GM23338 (cell line): Measurements from ENCODE around the gene KRT2. TPM values are rescaled to one million over a fixed set of nuclear protein-coding genes. Genes with fewer than 3 reads are reported as not detected.

Experiments
- ATAC-seq: fragments of 200-7000 bp; cut with Tn5 transposase; 3 replicates; pipeline ENCODE4 v1.9.1; 2020
- DNase-seq: peaks from one replicate; pipeline ENCODE4 v3.0.0-alpha.2; 2015; ENCODE audit warnings: low spot score
- H2AFZ ChIP-seq: fragments of 200-600 bp; sonication (generic); 2 replicates; pipeline ENCODE4 v1.8.0; 2016; ENCODE audit warnings: antibody characterized with exemption, mild to moderate bottlenecking, moderate library complexity
- H3F3A ChIP-seq: fragments of 200-600 bp; sonication (generic); replicated peaks from 2 replicates; pipeline ENCODE4 v1.8.0; 2017; ENCODE audit warnings: antibody characterized with exemption, mixed run types, low read depth
- H3K27ac ChIP-seq: fragments of 200-600 bp; sonication (generic); 2 replicates; pipeline ENCODE4 v1.6.1; 2016; ENCODE audit warnings: low read depth
- H3K27me3 ChIP-seq: fragments of 200-600 bp; sonication (generic); 2 replicates; pipeline ENCODE4 v1.8.0; 2016; ENCODE audit warnings: mild to moderate bottlenecking, mixed run types, moderate library complexity; ENCODE audit not compliant: insufficient read depth
- H3K36me3 ChIP-seq: fragments of 200-600 bp; sonication (generic); 2 replicates; pipeline ENCODE4 v1.8.0; 2016; ENCODE audit warnings: mild to moderate bottlenecking; ENCODE audit not compliant: insufficient read depth
- H3K4me1 ChIP-seq: fragments of 200-600 bp; sonication (generic); 2 replicates; pipeline ENCODE4 v1.8.0; 2016; ENCODE audit warnings: mild to moderate bottlenecking, moderate library complexity; ENCODE audit not compliant: insufficient read depth
- H3K4me2 ChIP-seq: fragments of 200-600 bp; sonication (generic); 2 replicates; pipeline ENCODE4 v1.7.1; 2017; ENCODE audit warnings: mixed run types
- H3K4me3 ChIP-seq: fragments of 200-600 bp; sonication (generic); 2 replicates; pipeline ENCODE4 v1.6.1; 2016; ENCODE audit warnings: mixed run types
- H3K79me2 ChIP-seq: fragments of 200-600 bp; sonication (generic); replicated peaks from 2 replicates; pipeline ENCODE4 v1.8.0; 2017; ENCODE audit warnings: mild to moderate bottlenecking; ENCODE audit not compliant: insufficient read depth
- H3K9me2 ChIP-seq: fragments of 200-600 bp; sonication (generic); 2 replicates; pipeline ENCODE4 v1.8.0; 2017; ENCODE audit not compliant: insufficient read depth
- H4K20me1 ChIP-seq: fragments of 200-600 bp; sonication (generic); replicated peaks from 2 replicates; pipeline ENCODE4 v1.8.0; 2017; ENCODE audit warnings: mild to moderate bottlenecking; ENCODE audit not compliant: insufficient read depth
- H3K27ac Mint-ChIP-seq: 2 replicates; pipeline ENCODE4 v1.8.0; 2020; ENCODE audit warnings: inconsistent platforms, mild to moderate bottlenecking, moderate library complexity, mixed read lengths
- H3K27me3 Mint-ChIP-seq: 3 replicates; pipeline ENCODE4 v1.8.0; 2022; ENCODE audit warnings: low read depth, mild to moderate bottlenecking, moderate library complexity, mixed read lengths, inconsistent platforms; ENCODE audit not compliant: insufficient read depth, poor library complexity
- H3K36me3 Mint-ChIP-seq: 3 replicates; pipeline ENCODE4 v1.8.0; 2021; ENCODE audit warnings: low read depth, mild to moderate bottlenecking, inconsistent platforms, moderate library complexity, mixed read lengths
- H3K4me1 Mint-ChIP-seq: 3 replicates; pipeline ENCODE4 v1.8.0; 2020; ENCODE audit warnings: mild to moderate bottlenecking, inconsistent platforms, mixed read lengths
- H3K4me3 Mint-ChIP-seq: 3 replicates; pipeline ENCODE4 v1.8.0; 2021; ENCODE audit warnings: moderate library complexity, mild to moderate bottlenecking, inconsistent platforms, mixed read lengths
- H3K9me3 Mint-ChIP-seq: 3 replicates; pipeline ENCODE4 v1.8.0; 2020; ENCODE audit warnings: moderate library complexity, mild to moderate bottlenecking, inconsistent platforms, mixed read lengths
- CREB1 ChIP-seq: fragments of 250-450 bp; sonication (Bioruptor Pico); IDR thresholded peaks from 2 replicates; pipeline ENCODE4 v1.5.0; 2020; ENCODE audit warnings: low read depth, mild to moderate bottlenecking, moderate library complexity
- EZH2 ChIP-seq: fragments of 200-600 bp; sonication (generic); IDR thresholded peaks from one replicate; pipeline ENCODE4 v1.8.0; 2017; ENCODE audit warnings: antibody characterized with exemption, mild to moderate bottlenecking, low read depth; ENCODE audit not compliant: unreplicated experiment
- EZH2phosphoT487 ChIP-seq: fragments of 200-600 bp; sonication (generic); IDR thresholded peaks from one replicate; pipeline ENCODE4 v1.8.1; 2018; ENCODE audit warnings: antibody characterized with exemption; ENCODE audit not compliant: unreplicated experiment
- JUNB ChIP-seq: IDR thresholded peaks from one replicate; pipeline ENCODE4 v1.6.1; 2016; ENCODE audit warnings: antibody characterized with exemption; ENCODE audit not compliant: unreplicated experiment
- NANOG ChIP-seq: IDR thresholded peaks from 2 replicates; pipeline ENCODE4 v1.6.1; 2016; ENCODE audit warnings: antibody characterized with exemption, borderline replicate concordance
- POLR2AphosphoS5 ChIP-seq: IDR thresholded peaks from 2 replicates; pipeline ENCODE4 v1.6.1; 2016; ENCODE audit warnings: antibody characterized with exemption, low read depth
- STAT1 ChIP-seq: IDR thresholded peaks from one replicate; pipeline ENCODE4 v1.6.1; 2016; ENCODE audit warnings: antibody characterized with exemption; ENCODE audit not compliant: unreplicated experiment
- ZNF114 ChIP-seq: fragments of 250-450 bp; sonication (Bioruptor Pico); IDR thresholded peaks from 2 replicates; pipeline ENCODE4 v1.5.0; 2020; ENCODE audit warnings: mild to moderate bottlenecking, moderate library complexity
- ZNF331 ChIP-seq: fragments of 250-450 bp; sonication (Bioruptor Pico); IDR thresholded peaks from 2 replicates; pipeline ENCODE4 v1.5.0; 2020; ENCODE audit warnings: low read depth, mild to moderate bottlenecking, moderate library complexity
- polyA plus RNA-seq: library from polyadenylated mRNA; unstranded; fragments of >200 nt; fragmentation: Nextera tagmentation; extraction: Ambion mirVana; gene quantifications from 2 replicates; pipeline ENCODE4 v1.2.1, GENCODE V29; 2016
- total RNA-seq: library from RNA; depleted of rRNA; stranded (reverse); fragments of >200 nt; shearing (Covaris generic); gene quantifications from 2 replicates; pipeline ENCODE4 v1.2.3, GENCODE V29; 2014
- TF ChIP-seq, protein P1 (sequence below): IDR thresholded peaks from 2 replicates; pipeline ENCODE4 v1.6.1; 2016; ENCODE audit warnings: antibody characterized with exemption
- TF ChIP-seq, protein P2 (sequence below): fragments of 250-450 bp; sonication (Bioruptor Pico); IDR thresholded peaks from 2 replicates; pipeline ENCODE4 v1.5.0; 2020; ENCODE audit warnings: mild to moderate bottlenecking, moderate library complexity
- TF ChIP-seq, protein P3 (sequence below): IDR thresholded peaks from one replicate; pipeline ENCODE4 v1.6.1; 2018; ENCODE audit warnings: antibody characterized with exemption; ENCODE audit not compliant: unreplicated experiment
- TF ChIP-seq, protein P4 (sequence below), 2 experiments: fragments of 200-600 bp in 1 of 2; sonication (generic) in 1 of 2; conservative IDR thresholded peaks; 2 replicates each; pipeline versions ENCODE4 v1.5.1 to v1.6.1; 2016 to 2017; ENCODE audit warnings: antibody characterized with exemption in 2 of 2, low read depth in 2 of 2, mild to moderate bottlenecking in 2 of 2, moderate library complexity in 1 of 2

KRT2 gene
- total and polyA plus RNA-seq, 2 experiments from 2014 or later, result not detected

DNA sequence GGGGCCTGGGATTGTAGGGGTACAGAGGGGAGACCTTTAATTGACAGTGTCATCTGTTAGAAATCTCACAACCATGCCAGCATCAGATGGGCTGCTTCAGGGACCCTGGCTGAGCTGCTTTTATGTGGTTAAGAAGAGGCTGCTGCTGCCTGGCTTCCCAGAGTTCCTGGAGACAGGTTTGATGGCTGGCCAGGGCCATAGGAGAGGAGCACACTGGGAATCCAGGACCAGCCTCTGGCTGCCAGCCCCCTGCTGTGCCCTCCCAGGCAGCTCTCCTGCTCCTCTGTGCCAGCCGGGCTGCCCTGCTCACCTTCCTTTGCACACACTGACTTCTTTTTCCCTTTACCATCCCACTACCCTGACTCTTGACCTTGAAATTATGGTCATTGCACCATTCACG lies 33.1 kb downstream of the KRT2 start:
- no peaks in the 10 kb centered on the region for H3K4me1 Mint-ChIP-seq
- Histone ChIP-seq H3K4me3 (no peak overlapping the region), H3K27me3 (no peaks in the 10 kb centered on the region), H4K20me1 (no peaks in the 10 kb centered on the region), H3K4me2 (no peak overlapping the region), H2AFZ (no peak overlapping the region), H3K9me2 (no peaks in the 10 kb centered on the region), H3K79me2 (no peaks in the 10 kb centered on the region), H3K36me3 (no peaks in the 10 kb centered on the region), H3K4me1 (no peaks in the 10 kb centered on the region), H3F3A (no peaks in the 10 kb centered on the region), H3K27ac (no peak overlapping the region)
- ATAC-seq, result no peak
- H3K36me3 Mint-ChIP-seq, result no peaks in the 10 kb centered on the region
- H3K27me3 Mint-ChIP-seq, result peaks cover 5% of the 10 kb centered on the region
- no peak overlapping the region for H3K27ac Mint-ChIP-seq
- TF ChIP-seq STAT1, result no peak
- TF ChIP-seq, protein P1, sequence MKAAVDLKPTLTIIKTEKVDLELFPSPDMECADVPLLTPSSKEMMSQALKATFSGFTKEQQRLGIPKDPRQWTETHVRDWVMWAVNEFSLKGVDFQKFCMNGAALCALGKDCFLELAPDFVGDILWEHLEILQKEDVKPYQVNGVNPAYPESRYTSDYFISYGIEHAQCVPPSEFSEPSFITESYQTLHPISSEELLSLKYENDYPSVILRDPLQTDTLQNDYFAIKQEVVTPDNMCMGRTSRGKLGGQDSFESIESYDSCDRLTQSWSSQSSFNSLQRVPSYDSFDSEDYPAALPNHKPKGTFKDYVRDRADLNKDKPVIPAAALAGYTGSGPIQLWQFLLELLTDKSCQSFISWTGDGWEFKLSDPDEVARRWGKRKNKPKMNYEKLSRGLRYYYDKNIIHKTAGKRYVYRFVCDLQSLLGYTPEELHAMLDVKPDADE, result no peak
- TF ChIP-seq, protein P2, sequence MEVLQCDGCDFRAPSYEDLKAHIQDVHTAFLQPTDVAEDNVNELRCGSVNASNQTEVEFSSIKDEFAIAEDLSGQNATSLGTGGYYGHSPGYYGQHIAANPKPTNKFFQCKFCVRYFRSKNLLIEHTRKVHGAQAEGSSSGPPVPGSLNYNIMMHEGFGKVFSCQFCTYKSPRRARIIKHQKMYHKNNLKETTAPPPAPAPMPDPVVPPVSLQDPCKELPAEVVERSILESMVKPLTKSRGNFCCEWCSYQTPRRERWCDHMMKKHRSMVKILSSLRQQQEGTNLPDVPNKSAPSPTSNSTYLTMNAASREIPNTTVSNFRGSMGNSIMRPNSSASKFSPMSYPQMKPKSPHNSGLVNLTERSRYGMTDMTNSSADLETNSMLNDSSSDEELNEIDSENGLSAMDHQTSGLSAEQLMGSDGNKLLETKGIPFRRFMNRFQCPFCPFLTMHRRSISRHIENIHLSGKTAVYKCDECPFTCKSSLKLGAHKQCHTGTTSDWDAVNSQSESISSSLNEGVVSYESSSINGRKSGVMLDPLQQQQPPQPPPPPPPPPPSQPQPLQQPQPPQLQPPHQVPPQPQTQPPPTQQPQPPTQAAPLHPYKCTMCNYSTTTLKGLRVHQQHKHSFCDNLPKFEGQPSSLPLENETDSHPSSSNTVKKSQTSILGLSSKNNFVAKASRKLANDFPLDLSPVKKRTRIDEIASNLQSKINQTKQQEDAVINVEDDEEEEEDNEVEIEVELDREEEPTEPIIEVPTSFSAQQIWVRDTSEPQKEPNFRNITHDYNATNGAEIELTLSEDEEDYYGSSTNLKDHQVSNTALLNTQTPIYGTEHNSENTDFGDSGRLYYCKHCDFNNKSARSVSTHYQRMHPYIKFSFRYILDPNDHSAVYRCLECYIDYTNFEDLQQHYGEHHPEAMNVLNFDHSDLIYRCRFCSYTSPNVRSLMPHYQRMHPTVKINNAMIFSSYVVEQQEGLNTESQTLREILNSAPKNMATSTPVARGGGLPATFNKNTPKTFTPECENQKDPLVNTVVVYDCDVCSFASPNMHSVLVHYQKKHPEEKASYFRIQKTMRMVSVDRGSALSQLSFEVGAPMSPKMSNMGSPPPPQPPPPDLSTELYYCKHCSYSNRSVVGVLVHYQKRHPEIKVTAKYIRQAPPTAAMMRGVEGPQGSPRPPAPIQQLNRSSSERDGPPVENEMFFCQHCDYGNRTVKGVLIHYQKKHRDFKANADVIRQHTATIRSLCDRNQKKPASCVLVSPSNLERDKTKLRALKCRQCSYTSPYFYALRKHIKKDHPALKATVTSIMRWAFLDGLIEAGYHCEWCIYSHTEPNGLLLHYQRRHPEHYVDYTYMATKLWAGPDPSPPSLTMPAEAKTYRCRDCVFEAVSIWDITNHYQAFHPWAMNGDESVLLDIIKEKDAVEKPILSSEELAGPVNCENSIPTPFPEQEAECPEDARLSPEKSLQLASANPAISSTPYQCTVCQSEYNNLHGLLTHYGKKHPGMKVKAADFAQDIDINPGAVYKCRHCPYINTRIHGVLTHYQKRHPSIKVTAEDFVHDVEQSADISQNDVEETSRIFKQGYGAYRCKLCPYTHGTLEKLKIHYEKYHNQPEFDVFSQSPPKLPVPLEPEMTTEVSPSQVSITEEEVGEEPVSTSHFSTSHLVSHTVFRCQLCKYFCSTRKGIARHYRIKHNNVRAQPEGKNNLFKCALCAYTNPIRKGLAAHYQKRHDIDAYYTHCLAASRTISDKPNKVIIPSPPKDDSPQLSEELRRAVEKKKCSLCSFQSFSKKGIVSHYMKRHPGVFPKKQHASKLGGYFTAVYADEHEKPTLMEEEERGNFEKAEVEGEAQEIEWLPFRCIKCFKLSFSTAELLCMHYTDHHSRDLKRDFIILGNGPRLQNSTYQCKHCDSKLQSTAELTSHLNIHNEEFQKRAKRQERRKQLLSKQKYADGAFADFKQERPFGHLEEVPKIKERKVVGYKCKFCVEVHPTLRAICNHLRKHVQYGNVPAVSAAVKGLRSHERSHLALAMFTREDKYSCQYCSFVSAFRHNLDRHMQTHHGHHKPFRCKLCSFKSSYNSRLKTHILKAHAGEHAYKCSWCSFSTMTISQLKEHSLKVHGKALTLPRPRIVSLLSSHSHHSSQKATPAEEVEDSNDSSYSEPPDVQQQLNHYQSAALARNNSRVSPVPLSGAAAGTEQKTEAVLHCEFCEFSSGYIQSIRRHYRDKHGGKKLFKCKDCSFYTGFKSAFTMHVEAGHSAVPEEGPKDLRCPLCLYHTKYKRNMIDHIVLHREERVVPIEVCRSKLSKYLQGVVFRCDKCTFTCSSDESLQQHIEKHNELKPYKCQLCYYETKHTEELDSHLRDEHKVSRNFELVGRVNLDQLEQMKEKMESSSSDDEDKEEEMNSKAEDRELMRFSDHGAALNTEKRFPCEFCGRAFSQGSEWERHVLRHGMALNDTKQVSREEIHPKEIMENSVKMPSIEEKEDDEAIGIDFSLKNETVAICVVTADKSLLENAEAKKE (CRISPR knock-in tag), result no peak
- TF ChIP-seq, protein P3, sequence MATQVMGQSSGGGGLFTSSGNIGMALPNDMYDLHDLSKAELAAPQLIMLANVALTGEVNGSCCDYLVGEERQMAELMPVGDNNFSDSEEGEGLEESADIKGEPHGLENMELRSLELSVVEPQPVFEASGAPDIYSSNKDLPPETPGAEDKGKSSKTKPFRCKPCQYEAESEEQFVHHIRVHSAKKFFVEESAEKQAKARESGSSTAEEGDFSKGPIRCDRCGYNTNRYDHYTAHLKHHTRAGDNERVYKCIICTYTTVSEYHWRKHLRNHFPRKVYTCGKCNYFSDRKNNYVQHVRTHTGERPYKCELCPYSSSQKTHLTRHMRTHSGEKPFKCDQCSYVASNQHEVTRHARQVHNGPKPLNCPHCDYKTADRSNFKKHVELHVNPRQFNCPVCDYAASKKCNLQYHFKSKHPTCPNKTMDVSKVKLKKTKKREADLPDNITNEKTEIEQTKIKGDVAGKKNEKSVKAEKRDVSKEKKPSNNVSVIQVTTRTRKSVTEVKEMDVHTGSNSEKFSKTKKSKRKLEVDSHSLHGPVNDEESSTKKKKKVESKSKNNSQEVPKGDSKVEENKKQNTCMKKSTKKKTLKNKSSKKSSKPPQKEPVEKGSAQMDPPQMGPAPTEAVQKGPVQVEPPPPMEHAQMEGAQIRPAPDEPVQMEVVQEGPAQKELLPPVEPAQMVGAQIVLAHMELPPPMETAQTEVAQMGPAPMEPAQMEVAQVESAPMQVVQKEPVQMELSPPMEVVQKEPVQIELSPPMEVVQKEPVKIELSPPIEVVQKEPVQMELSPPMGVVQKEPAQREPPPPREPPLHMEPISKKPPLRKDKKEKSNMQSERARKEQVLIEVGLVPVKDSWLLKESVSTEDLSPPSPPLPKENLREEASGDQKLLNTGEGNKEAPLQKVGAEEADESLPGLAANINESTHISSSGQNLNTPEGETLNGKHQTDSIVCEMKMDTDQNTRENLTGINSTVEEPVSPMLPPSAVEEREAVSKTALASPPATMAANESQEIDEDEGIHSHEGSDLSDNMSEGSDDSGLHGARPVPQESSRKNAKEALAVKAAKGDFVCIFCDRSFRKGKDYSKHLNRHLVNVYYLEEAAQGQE, result no peak
- no peak for TF ChIP-seq ZNF331
- TF ChIP-seq, protein P4, sequence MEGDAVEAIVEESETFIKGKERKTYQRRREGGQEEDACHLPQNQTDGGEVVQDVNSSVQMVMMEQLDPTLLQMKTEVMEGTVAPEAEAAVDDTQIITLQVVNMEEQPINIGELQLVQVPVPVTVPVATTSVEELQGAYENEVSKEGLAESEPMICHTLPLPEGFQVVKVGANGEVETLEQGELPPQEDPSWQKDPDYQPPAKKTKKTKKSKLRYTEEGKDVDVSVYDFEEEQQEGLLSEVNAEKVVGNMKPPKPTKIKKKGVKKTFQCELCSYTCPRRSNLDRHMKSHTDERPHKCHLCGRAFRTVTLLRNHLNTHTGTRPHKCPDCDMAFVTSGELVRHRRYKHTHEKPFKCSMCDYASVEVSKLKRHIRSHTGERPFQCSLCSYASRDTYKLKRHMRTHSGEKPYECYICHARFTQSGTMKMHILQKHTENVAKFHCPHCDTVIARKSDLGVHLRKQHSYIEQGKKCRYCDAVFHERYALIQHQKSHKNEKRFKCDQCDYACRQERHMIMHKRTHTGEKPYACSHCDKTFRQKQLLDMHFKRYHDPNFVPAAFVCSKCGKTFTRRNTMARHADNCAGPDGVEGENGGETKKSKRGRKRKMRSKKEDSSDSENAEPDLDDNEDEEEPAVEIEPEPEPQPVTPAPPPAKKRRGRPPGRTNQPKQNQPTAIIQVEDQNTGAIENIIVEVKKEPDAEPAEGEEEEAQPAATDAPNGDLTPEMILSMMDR (conservative IDR thresholded peaks at IDR 0.05; ENCODE audit: low read depth in 2 of 2), result no peak
- TF ChIP-seq EZH2phosphoT487, result no peak
- TF ChIP-seq NANOG, result no peak
- TF ChIP-seq CREB1 (CRISPR knock-in tag), result no peak
- TF ChIP-seq EZH2, result no peak
- TF ChIP-seq POLR2AphosphoS5, result no peak
- TF ChIP-seq ZNF114 (CRISPR knock-in tag), result no peak
- no peak for TF ChIP-seq JUNB
- H3K9me3 Mint-ChIP-seq, result no peaks in the 10 kb centered on the region; the same call in 2 of the 3 replicates
- no peak for DNase-seq
- no peak overlapping the region for H3K4me3 Mint-ChIP-seq
